HepG2 (cell line): Measurements from ENCODE around the gene GDAP2. TPM values are rescaled to one million over a fixed set of nuclear protein-coding genes. Genes with fewer than 3 reads are reported as not detected.

Experiments
- ATAC-seq: fragments of 200-7000 bp; cut with Tn5 transposase; 3 replicates; pipeline ENCODE4 v1.9.1; 2020; ENCODE audit warnings: mild to moderate bottlenecking, moderate library complexity
- BruUV-seq: library from RNA; stranded (reverse); fragments of 400-500 nt; replicated peaks from 2 replicates; lab custom pipeline; 2021; lab: Mats Ljungman, UMichigan
- CTCF ChIA-PET: fragments of 300-600 bp; formaldehyde crosslinking; extraction: SDS; loops from one replicate; lab custom pipeline; 2021; ENCODE audit warnings: low total read pairs, inconsistent platforms, low intra/inter-chr PET ratio; lab: Yijun Ruan, JAX
- POLR2A ChIA-PET: fragments of 350-600 bp; sonication (Branson Sonifier 250); formaldehyde crosslinking; loops from one replicate; lab custom pipeline; 2020; ENCODE audit warnings: antibody characterized with exemption, inconsistent platforms; lab: Yijun Ruan, JAX
- DNase-seq: peaks from one replicate; pipeline ENCODE4 v3.0.0-alpha.2; 2015; ENCODE audit warnings: low spot score
- FAIRE-seq: peaks from 3 replicates; lab custom pipeline; 2011; peaks lifted over from hg19 to GRCh38; lab: Jason Lieb, UNC
- H2AFZ ChIP-seq: one replicate; pipeline ENCODE4 v1.6.1; 2011; ENCODE audit warnings: low read length, inconsistent platforms
- H3K27ac ChIP-seq: fragments of 300-600 bp; 3 replicates; pipeline ENCODE4 v1.8.0; 2011; ENCODE audit warnings: mixed run types, mild to moderate bottlenecking, mixed read lengths, low read length, inconsistent platforms; ENCODE audit not compliant: insufficient read depth; ENCODE audit errors: extremely low read length
- H3K27me3 ChIP-seq, 2 experiments: fragments of 200-600 bp in 1 of 2; 2 replicates in 1 of 2; 3 replicates in 1 of 2; pipeline versions ENCODE4 v1.6.0 to v1.8.0; 2011; ENCODE audit warnings: low read length in 2 of 2, mild to moderate bottlenecking in 2 of 2, moderate library complexity in 2 of 2, inconsistent platforms in 1 of 2; ENCODE audit not compliant: insufficient read depth in 2 of 2, control insufficient read depth in 1 of 2
- H3K36me3 ChIP-seq, 2 experiments: fragments of 200-600 bp in 1 of 2; replicated peaks in 1 of 2; 2 replicates in 1 of 2; 3 replicates in 1 of 2; pipeline versions ENCODE4 v1.5.1 to v1.8.0; 2011; ENCODE audit warnings: low read length in 2 of 2, inconsistent platforms in 1 of 2; ENCODE audit not compliant: insufficient read depth in 2 of 2, control insufficient read depth in 1 of 2
- H3K4me1 ChIP-seq: 2 replicates; pipeline ENCODE4 v1.5.1; 2012; ENCODE audit warnings: low read length, inconsistent platforms; ENCODE audit not compliant: insufficient read depth
- H3K4me2 ChIP-seq: 2 replicates; pipeline ENCODE4 v1.6.0; 2011; ENCODE audit warnings: low read depth, low read length, inconsistent platforms
- H3K4me3 ChIP-seq, 3 experiments: fragments of 200-600 bp in 1 of 3; sonication (generic), shearing (Covaris generic) in 1 of 3; replicated peaks in 1 of 3; 2 replicates each; pipeline ENCODE4 v1.5.1; 2011 to 2016; ENCODE audit warnings: low read length in 3 of 3, inconsistent platforms in 2 of 3, low read depth in 2 of 3, mild to moderate bottlenecking in 2 of 3, control low read depth in 1 of 3, mixed read lengths in 1 of 3; ENCODE audit not compliant: insufficient read depth in 1 of 3
- H3K79me2 ChIP-seq: one replicate; pipeline ENCODE4 v1.6.1; 2011; ENCODE audit warnings: low read length, inconsistent platforms; ENCODE audit not compliant: insufficient read depth
- H3K9ac ChIP-seq: 2 replicates; pipeline ENCODE4 v1.6.0; 2011; ENCODE audit warnings: mild to moderate bottlenecking, low read depth, low read length, inconsistent platforms; ENCODE audit not compliant: insufficient read depth
- H3K9me3 ChIP-seq: 2 replicates; pipeline ENCODE4 v1.5.1; 2012; ENCODE audit warnings: mild to moderate bottlenecking, low read length
- H4K20me1 ChIP-seq: 2 replicates; pipeline ENCODE4 v1.6.0; 2011; ENCODE audit warnings: inconsistent platforms, mild to moderate bottlenecking, low read length, moderate library complexity; ENCODE audit not compliant: insufficient read depth
- ARNT2 ChIP-seq: sonication (generic); formaldehyde crosslinking; IDR thresholded peaks from 2 replicates; pipeline ENCODE4 v1.8.0; 2022; ENCODE audit warnings: mild to moderate bottlenecking, low read depth, missing genetic modification reagents, moderate library complexity
- EEA1 ChIP-seq: sonication (generic); formaldehyde crosslinking; IDR thresholded peaks from 2 replicates; pipeline ENCODE4 v1.5.1; 2020; ENCODE audit warnings: mild to moderate bottlenecking, missing genetic modification reagents, borderline replicate concordance
- FOXA1 ChIP-seq, 2 experiments: fragments of 450-650 bp in 1 of 2; sonication (generic) in 1 of 2; formaldehyde crosslinking in 1 of 2; IDR thresholded peaks; 2 replicates each; pipeline versions ENCODE4 v1.4.0 to v1.6.1; 2016 to 2020; ENCODE audit warnings: missing genetic modification reagents in 1 of 2
- HNF1B ChIP-seq: sonication (generic); formaldehyde crosslinking; IDR thresholded peaks from 2 replicates; pipeline ENCODE4 v1.5.1; 2020; ENCODE audit warnings: mild to moderate bottlenecking, moderate library complexity, missing genetic modification reagents
- POLR2AphosphoS5 ChIP-seq: IDR thresholded peaks from 2 replicates; pipeline ENCODE4 v1.6.1; 2012; ENCODE audit warnings: low read depth, low read length
- RAD21 ChIP-seq: fragments of 450-650 bp; formaldehyde crosslinking; IDR thresholded peaks from 2 replicates; pipeline ENCODE4 v1.5.0; 2020; ENCODE audit warnings: mild to moderate bottlenecking
- SPEN ChIP-seq: sonication (generic); formaldehyde crosslinking; IDR thresholded peaks from 2 replicates; pipeline ENCODE4 v1.5.1; 2020; ENCODE audit warnings: low read depth, mild to moderate bottlenecking, missing genetic modification reagents
- ZNF318 ChIP-seq: sonication (generic); formaldehyde crosslinking; IDR thresholded peaks from 2 replicates; pipeline ENCODE4 v1.4.0; 2020; ENCODE audit warnings: mild to moderate bottlenecking, missing genetic modification reagents
- ZNF773 ChIP-seq: sonication (generic); formaldehyde crosslinking; IDR thresholded peaks from 2 replicates; pipeline ENCODE4 v1.4.0; 2020; ENCODE audit warnings: missing genetic modification reagents, borderline replicate concordance
- WGBS: methylation state at CpG from one replicate; pipeline ENCODE4 v1.1.6; 2017; ENCODE audit warnings: low lambda C conversion rate; 5-methylcytosine and 5-hydroxymethylcytosine counted together
- in situ Hi-C: cut with HindIII; loops from 2 replicates; pipeline ENCODE4 v1.10.0; 2017; ENCODE audit warnings: low pct_unique_long_range_greater_than_20kb; ENCODE audit not compliant: extremely low pct_ligation_motif_present
- intact Hi-C: fragments of 100-400 bp; cut with micrococcal nuclease; formaldehyde crosslinking; loops from one replicate; pipeline ENCODE4 v1.10.0; 2022; ENCODE audit not compliant: unreplicated experiment
- polyA plus RNA-seq, 8 experiments: library from polyadenylated mRNA; depleted of rRNA in 3 of 8; stranded (reverse) in 7 of 8; unstranded in 1 of 8; fragments of >200 nt; fragmentation: Illumina TruSeq in 4 of 8; extraction: Trizol in 4 of 8; gene quantifications; 2 replicates each; pipeline versions ENCODE4 v1.2.1 to v1.2.3, GENCODE V29; 2011 to 2016; ENCODE audit warnings: low read depth in 4 of 8, missing spikeins in 1 of 8, mixed read lengths in 1 of 8; ENCODE audit not compliant: insufficient read depth in 1 of 8
- total RNA-seq, 5 experiments: library from RNA; depleted of rRNA; stranded (reverse); fragments of >200 nt; fragmentation: Illumina TruSeq; extraction: Trizol; gene quantifications; 2 replicates each; pipeline ENCODE4 v1.2.3, GENCODE V29; 2016; ENCODE audit warnings: low read depth in 1 of 5
- TF ChIP-seq, protein P1 (sequence below), 2 experiments: sonication (generic) in 1 of 2; formaldehyde crosslinking in 1 of 2; IDR thresholded peaks; 2 replicates each; pipeline versions ENCODE4 v1.4.0 to v1.6.1; 2018 to 2020; ENCODE audit warnings: missing genetic modification reagents in 2 of 2, borderline replicate concordance in 1 of 2, low read depth in 1 of 2, mild to moderate bottlenecking in 1 of 2, missing biosample characterization in 1 of 2

Gene GDAP2
- total and polyA plus RNA-seq, 2 of the 13 experiments (the other 11 are each of a cell fraction or from before 2014, with no cell fraction given) = 11.4 to 23.2 TPM

- Histone ChIP-seq H3K27me3 (no peaks in the 10 kb centered on the region; a peak in 1 of 5 replicates), H3K9me3 (no peaks in the 10 kb centered on the region), H3K4me3 (peak overlapping the region; percentile 81 to 98 (median 94)), H3K4me1 (peaks cover 48% of the 10 kb centered on the region), H2AFZ (peak overlapping the region; percentile 77), H4K20me1 (peaks cover 3% of the 10 kb centered on the region; the same call in 1 of the 2 replicates), H3K79me2 (peaks cover 80% of the 10 kb centered on the region), H3K9ac (peak overlapping the region; percentile 88), H3K36me3 (peaks cover 0 to 9% of the 10 kb centered on the region in 2 experiments; a peak in 1 of 5 replicates), H3K27ac (peak overlapping the region; percentile 77), H3K4me2 (peak overlapping the region; percentile 80)
- ChIA-PET POLR2A (interaction anchor here (0.6 to 1.6 kb wide), 3 partner anchors 14 to 107 kb away, joined by 3 to 9 read pairs (median 5); no protein-coding TSS in a partner anchor), CTCF (no interaction called here)
- intact Hi-C loops (no loop called here), in situ Hi-C loops (no loop called here)
- ATAC-seq (peak; percentile 90), FAIRE-seq (peak; percentile 71), DNase-seq (peak; percentile 69)
- WGBS = 0% methylated on average over 8 of the region's 24 CpGs
- no TSS peak for BruUV-seq
- TF ChIP-seq HNF1B (no peak), POLR2AphosphoS5 (no peak), FOXA1 (IDR thresholded peaks at IDR 0.05) (no peak), FOXA1 (CRISPR knock-in tag; IDR thresholded peaks at IDR 0.05) (peak; percentile 47), ZNF318 (0 out of 2 replicates have a peak, but pooled peaks have one; percentile 58), RAD21 (0 out of 2 replicates have a peak, but pooled peaks have one; percentile 16), EEA1 (CRISPR knock-in tag) (peak; percentile 72; the same call in 1 of the 2 replicates), ARNT2 (CRISPR knock-in tag) (peak; percentile 58; the same call in 1 of the 2 replicates), ZNF773 (peak; percentile 57; the same call in 1 of the 2 replicates), SPEN (peak; percentile 2; the same call in 1 of the 2 replicates)
- TF ChIP-seq, protein P1, sequence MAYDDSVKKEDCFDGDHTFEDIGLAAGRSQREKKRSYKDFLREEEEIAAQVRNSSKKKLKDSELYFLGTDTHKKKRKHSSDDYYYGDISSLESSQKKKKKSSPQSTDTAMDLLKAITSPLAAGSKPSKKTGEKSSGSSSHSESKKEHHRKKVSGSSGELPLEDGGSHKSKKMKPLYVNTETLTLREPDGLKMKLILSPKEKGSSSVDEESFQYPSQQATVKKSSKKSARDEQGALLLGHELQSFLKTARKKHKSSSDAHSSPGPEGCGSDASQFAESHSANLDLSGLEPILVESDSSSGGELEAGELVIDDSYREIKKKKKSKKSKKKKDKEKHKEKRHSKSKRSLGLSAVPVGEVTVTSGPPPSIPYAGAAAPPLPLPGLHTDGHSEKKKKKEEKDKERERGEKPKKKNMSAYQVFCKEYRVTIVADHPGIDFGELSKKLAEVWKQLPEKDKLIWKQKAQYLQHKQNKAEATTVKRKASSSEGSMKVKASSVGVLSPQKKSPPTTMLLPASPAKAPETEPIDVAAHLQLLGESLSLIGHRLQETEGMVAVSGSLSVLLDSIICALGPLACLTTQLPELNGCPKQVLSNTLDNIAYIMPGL (CRISPR knock-in tag; IDR thresholded peaks at IDR 0.05; ENCODE audit: borderline replicate concordance in 1 of 2, low read depth in 1 of 2) = peak; percentile 26 to 57; a peak in 3 of 4 replicates
Measured at GRCh38 chr1:117928881-117929342, 509 bp downstream of the GDAP2 start.
